ENCODE results near the gene EXOC2.
"Not testable (repeated sequence)": the region's sequence is repeated elsewhere in the genome, so short reads cannot be mapped to it uniquely, and the experiment has no call there.

The EXOC2 gene

GRCh38 chr6:571892-572291, 121.0 kb downstream of the EXOC2 start:
- DNase-seq (ENCODE audit: low read depth), result no peak
- TF ChIP-seq CTCF (IDR thresholded peaks at IDR 0.05; ENCODE audit: low read depth, low read length, missing control alignments), result no peak
- H3K4me3 ChIP-seq (ENCODE audit: low read depth, low read length), result no peak overlapping the region
- in situ Hi-C loops (cut with HindIII; ENCODE audit: low sequenced_read_pairs), result no loop called here

- in situ Hi-C loops (cut with HindIII; ENCODE audit: low sequenced_read_pairs), result no loop called here
- no peak for TF ChIP-seq CTCF (IDR thresholded peaks at IDR 0.05; ENCODE audit: low read depth, low read length, missing control alignments)
- DNase-seq (ENCODE audit: low read depth), result no peak
- H3K4me3 ChIP-seq (ENCODE audit: low read depth, low read length), result no peak overlapping the region
These were observed 122.1 kb downstream of the EXOC2 start for GRCh38 chr6:570825-571224.

DNA sequence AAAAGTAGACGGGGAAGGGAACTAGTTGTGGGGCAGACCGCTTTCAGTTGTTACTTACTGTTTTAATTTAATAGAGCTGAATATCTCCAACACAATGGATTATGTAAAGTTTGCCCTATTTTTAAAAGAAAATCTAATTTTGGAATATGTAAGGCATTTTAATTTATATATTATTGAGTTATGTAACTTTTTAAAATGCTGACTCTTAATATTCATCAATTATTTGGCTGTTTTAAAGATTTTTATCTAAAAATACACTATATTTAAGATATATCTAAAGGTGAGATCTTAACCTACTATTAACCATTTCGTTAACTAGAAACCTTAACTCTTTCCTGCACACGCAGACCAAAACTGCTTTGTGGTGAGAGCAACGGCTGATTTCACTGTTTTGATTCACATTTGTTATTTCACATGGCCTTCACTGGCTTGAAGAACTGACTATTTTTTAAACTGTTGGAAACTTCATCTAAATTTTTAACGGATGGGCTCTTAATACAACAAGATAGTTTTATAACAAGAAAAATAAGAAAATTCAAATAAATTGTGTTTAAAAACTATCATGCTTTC, 123.9 kb downstream of the EXOC2 start:
- no peak overlapping the region for H3K4me3 ChIP-seq (ENCODE audit: low read depth, low read length)
- no peak for TF ChIP-seq CTCF (IDR thresholded peaks at IDR 0.05; ENCODE audit: low read depth, low read length, missing control alignments)
- in situ Hi-C loops (cut with HindIII; ENCODE audit: low sequenced_read_pairs), result no loop called here
- no peak for DNase-seq (ENCODE audit: low read depth)

- TF ChIP-seq CTCF (IDR thresholded peaks at IDR 0.05; ENCODE audit: low read depth, low read length, missing control alignments), result no peak
- no peak overlapping the region for H3K4me3 ChIP-seq (ENCODE audit: low read depth, low read length)
- in situ Hi-C loops (cut with HindIII; ENCODE audit: low sequenced_read_pairs), result no loop called here
- no peak for DNase-seq (ENCODE audit: low read depth)
These were observed 124.9 kb downstream of the EXOC2 start for GRCh38 chr6:568085-568484.

- no peak overlapping the region for H3K4me3 ChIP-seq (ENCODE audit: low read depth, low read length)
- DNase-seq (ENCODE audit: low read depth), result no peak
- in situ Hi-C loops (cut with HindIII; ENCODE audit: low sequenced_read_pairs), result no loop called here
- TF ChIP-seq CTCF (IDR thresholded peaks at IDR 0.05; ENCODE audit: low read depth, low read length, missing control alignments), result no peak
These were observed 129.1 kb downstream of the EXOC2 start for GRCh38 chr6:563863-564262.

- no peak for DNase-seq (ENCODE audit: low read depth)
- no peak for TF ChIP-seq CTCF (IDR thresholded peaks at IDR 0.05; ENCODE audit: low read depth, low read length, missing control alignments)
- in situ Hi-C loops (cut with HindIII; ENCODE audit: low sequenced_read_pairs), result no loop called here
These were observed 130.8 kb downstream of the EXOC2 start for GRCh38 chr6:562052-562676.

DNA sequence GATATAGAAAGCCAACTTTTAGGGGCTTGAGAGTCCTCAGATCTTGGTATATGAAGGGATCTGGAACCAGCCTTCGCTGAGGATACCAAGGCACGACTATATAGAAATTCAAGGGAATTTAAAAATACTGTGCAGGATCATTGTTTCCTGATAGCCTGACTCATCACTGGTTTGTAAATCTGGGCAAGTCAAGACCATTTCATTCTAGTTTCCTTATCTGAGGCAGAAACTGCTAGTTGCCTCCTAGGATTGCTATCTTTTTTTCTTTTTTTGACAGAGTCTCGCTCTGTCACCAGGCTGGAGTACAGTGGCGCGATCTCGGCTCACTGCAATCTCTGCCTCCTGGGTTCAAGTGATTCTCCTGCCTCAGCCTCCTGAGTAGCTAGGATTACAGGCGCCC, 131.6 kb downstream of the EXOC2 start:
- DNase-seq (ENCODE audit: low read depth); H3K4me3 ChIP-seq (ENCODE audit: low read depth, low read length); in situ Hi-C loops (cut with HindIII; ENCODE audit: low sequenced_read_pairs): not testable (repeated sequence)

More at GRCh38 chr6:562052-562676, 130.8 kb downstream of the EXOC2 start:
- no peak overlapping the region for H3K4me3 ChIP-seq (ENCODE audit: low read depth, low read length)
